OCI-LY7 (cell line): Measurements from ENCODE around the gene DAPK2. TPM values are rescaled to one million over a fixed set of nuclear protein-coding genes. Genes with fewer than 3 reads are reported as not detected.

Experiments used
- BruUV-seq: library from RNA; stranded (reverse); fragments of 400-500 nt; replicated peaks from 2 replicates; lab custom pipeline; 2021; lab: Mats Ljungman, UMichigan
- CTCF ChIA-PET: fragments of 300-600 bp; sonication (Branson Sonifier 250); formaldehyde crosslinking; loops from one replicate; lab custom pipeline; 2022; ENCODE audit warnings: antibody characterized with exemption; ENCODE audit not compliant: unreplicated experiment; lab: Charles Lee
- POLR2A ChIA-PET: fragments of 300-600 bp; sonication (Branson Sonifier 250); formaldehyde crosslinking; loops from one replicate; lab custom pipeline; 2022; ENCODE audit warnings: antibody characterized with exemption; lab: Charles Lee
- DNase-seq: peaks from one replicate; pipeline ENCODE4 v3.0.0-alpha.2; 2015; ENCODE audit warnings: low spot score
- H2AFZ ChIP-seq: fragments of 200-600 bp; sonication (generic), shearing (Covaris generic); 2 replicates; pipeline ENCODE4 v1.6.1; 2014; ENCODE audit warnings: mild to moderate bottlenecking, antibody characterized with exemption, low read length, moderate library complexity
- H3K27ac ChIP-seq: fragments of 200-600 bp; sonication (generic); 2 replicates; pipeline ENCODE4 v1.5.1; 2014; ENCODE audit warnings: mixed run types, low read depth, mild to moderate bottlenecking, moderate library complexity, low read length, inconsistent platforms; ENCODE audit not compliant: poor library complexity, severe bottlenecking
- H3K36me3 ChIP-seq: fragments of 200-600 bp; sonication (generic); 2 replicates; pipeline ENCODE4 v1.6.1; 2014; ENCODE audit warnings: mild to moderate bottlenecking, antibody characterized with exemption, low read length, moderate library complexity, mixed read lengths; ENCODE audit not compliant: insufficient read depth
- H3K4me1 ChIP-seq: fragments of 200-600 bp; sonication (generic); 2 replicates; pipeline ENCODE4 v1.5.1; 2014; ENCODE audit warnings: mild to moderate bottlenecking, low read length; ENCODE audit not compliant: insufficient read depth, poor library complexity, severe bottlenecking
- H3K4me2 ChIP-seq: fragments of 200-600 bp; sonication (generic); 2 replicates; pipeline ENCODE4 v1.6.1; 2014; ENCODE audit warnings: mild to moderate bottlenecking, low read length
- H3K4me3 ChIP-seq: fragments of 200-600 bp; sonication (generic); 2 replicates; pipeline ENCODE4 v1.5.1; 2014; ENCODE audit warnings: mild to moderate bottlenecking, low read depth, low read length; ENCODE audit not compliant: poor library complexity, severe bottlenecking
- H3K79me2 ChIP-seq: fragments of 200-600 bp; sonication (generic); 2 replicates; pipeline ENCODE4 v1.6.1; 2016; ENCODE audit warnings: low read depth, mild to moderate bottlenecking, low read length, moderate library complexity, mixed read lengths; ENCODE audit not compliant: insufficient read depth
- H3K9me2 ChIP-seq: fragments of 200-600 bp; sonication (generic); 2 replicates; pipeline ENCODE4 v1.6.1; 2016; ENCODE audit warnings: mild to moderate bottlenecking, low read length, mixed read lengths; ENCODE audit not compliant: insufficient read depth
- H3K9me3 ChIP-seq: fragments of 200-600 bp; sonication (generic); 2 replicates; pipeline ENCODE4 v1.6.1; 2014; ENCODE audit warnings: mild to moderate bottlenecking, mixed run types, low read length, mixed read lengths
- H4K20me1 ChIP-seq: fragments of 200-600 bp; sonication (generic); 2 replicates; pipeline ENCODE4 v1.6.1; 2014; ENCODE audit warnings: mild to moderate bottlenecking, antibody characterized with exemption, low read length, moderate library complexity, mixed read lengths; ENCODE audit not compliant: insufficient read depth
- CTCF ChIP-seq: fragments of 200-600 bp; sonication (generic); conservative IDR thresholded peaks from 2 replicates; pipeline ENCODE4 v1.5.1; 2014; ENCODE audit warnings: mild to moderate bottlenecking, antibody characterized with exemption, low read length, moderate library complexity, mixed read lengths
- EZH2phosphoT487 ChIP-seq: fragments of 200-600 bp; sonication (generic); IDR thresholded peaks from 2 replicates; pipeline ENCODE4 v1.6.1; 2018; ENCODE audit warnings: low read depth, borderline replicate concordance, mild to moderate bottlenecking, mixed run types, antibody characterized with exemption, low read length, moderate library complexity, mixed read lengths
- intact Hi-C: fragments of 100-400 bp; cut with micrococcal nuclease; formaldehyde crosslinking; loops from one replicate; pipeline ENCODE4 v1.10.0; 2022; ENCODE audit not compliant: unreplicated experiment
- total RNA-seq, 2 experiments: library from RNA; depleted of rRNA in 1 of 2; stranded (reverse); fragments of >200 nt in 1 of 2; shearing (Covaris generic) in 1 of 2; gene quantifications; 2 replicates each; pipeline ENCODE4 v1.2.3, GENCODE V29; 2014 to 2022

DAPK2 gene
- total RNA-seq, 2 experiments from 2014 or later, result 0.36 to 1.2 TPM

DNA sequence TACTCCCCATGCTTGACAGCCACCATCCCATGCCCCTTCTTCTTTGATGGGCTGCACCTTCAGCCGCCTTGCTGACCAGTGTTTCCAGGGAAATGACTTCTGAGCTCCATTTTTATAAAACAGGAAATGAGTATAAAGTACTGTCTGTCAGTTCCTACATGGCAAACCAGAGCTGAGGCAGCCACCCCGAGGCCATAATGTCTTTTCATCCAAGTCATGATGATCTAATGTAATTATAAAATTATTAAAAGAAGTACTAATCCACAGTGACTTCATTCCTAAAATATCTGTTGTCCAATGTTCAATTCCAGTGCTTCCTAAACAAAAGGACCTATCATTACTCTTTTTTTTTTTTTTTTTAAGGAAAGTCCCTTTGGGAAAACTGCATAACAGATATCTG, 137.3 kb downstream of the DAPK2 start:
- Histone ChIP-seq H3K36me3 (no peaks in the 10 kb centered on the region), H3K4me1 (no peaks in the 10 kb centered on the region), H3K4me3 (no peak overlapping the region), H3K27ac (no peak overlapping the region), H3K4me2 (no peak overlapping the region), H3K79me2 (no peaks in the 10 kb centered on the region), H3K9me2 (no peaks in the 10 kb centered on the region), H3K9me3 (no peaks in the 10 kb centered on the region), H2AFZ (no peak overlapping the region), H4K20me1 (no peaks in the 10 kb centered on the region)
- TF ChIP-seq CTCF, result no peak
- no peak for TF ChIP-seq EZH2phosphoT487
- no TSS peak for BruUV-seq
- DNase-seq, result no peak
- intact Hi-C loops, result no loop called here
- ChIA-PET CTCF (no interaction called here), POLR2A (interaction anchor here (0.6 to 0.7 kb wide), 3 partner anchors 23 to 136 kb away, joined by 3 to 7 read pairs (median 3); no protein-coding TSS in a partner anchor)

DNA sequence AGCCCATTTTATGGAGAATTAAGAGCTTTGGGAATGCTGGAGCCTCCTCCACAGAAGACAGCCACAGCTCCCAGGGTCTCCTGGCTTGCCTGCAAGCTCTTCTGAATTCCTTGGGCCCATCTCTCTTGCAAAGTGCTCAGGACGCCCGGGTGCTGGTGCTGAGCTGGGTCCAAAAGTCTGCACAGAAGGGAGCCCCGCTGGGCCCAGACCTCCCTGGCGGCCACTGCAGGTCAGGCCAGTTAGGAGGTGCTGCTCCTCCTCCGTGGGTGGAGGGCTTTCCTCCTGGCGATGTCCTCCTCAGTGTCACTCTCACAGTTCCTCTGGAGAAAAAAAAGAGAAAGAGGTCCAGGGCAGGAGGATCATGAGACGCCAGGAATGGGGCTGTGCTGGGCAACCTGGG, 138.0 kb downstream of the DAPK2 start:
- no peak overlapping the region for H2AFZ ChIP-seq
- no peaks in the 10 kb centered on the region for H3K4me1 ChIP-seq

More for the DNA sequence above, 138.0 kb downstream of the DAPK2 start:
- H3K36me3 ChIP-seq, result no peaks in the 10 kb centered on the region
- H3K9me3 ChIP-seq, result no peaks in the 10 kb centered on the region
- H3K4me3 ChIP-seq, result no peak overlapping the region
- ChIA-PET POLR2A (interaction anchor here (0.6 kb wide), 1 partner anchor 39 kb away, joined by 3 read pairs; no protein-coding TSS in a partner anchor), CTCF (no interaction called here)
- no TSS peak for BruUV-seq
- no peak overlapping the region for H3K4me2 ChIP-seq
- H3K27ac ChIP-seq, result no peak overlapping the region
- no peaks in the 10 kb centered on the region for H3K9me2 ChIP-seq
- intact Hi-C loops, result no loop called here
- H4K20me1 ChIP-seq, result no peaks in the 10 kb centered on the region
- TF ChIP-seq EZH2phosphoT487 (no peak), CTCF (no peak)
- H3K79me2 ChIP-seq, result no peaks in the 10 kb centered on the region
- no peak for DNase-seq
